Heart left ventricle (tissue), 16 donors: ENCODE data around the gene CHCHD4. TPM values are rescaled to one million over a fixed set of nuclear protein-coding genes. Genes with fewer than 3 reads are reported as not detected.
A peak's percentile ranks its signal among the peaks of the same experiment; 100 is the strongest.
"Not testable (repeated sequence)": the region's sequence is repeated elsewhere in the genome, so short reads cannot be mapped to it uniquely, and the experiment has no call there.

Source experiments
- ATAC-seq, 4 donors: fragments of 200-7000 bp; cut with Tn5 transposase; one replicate each; pipeline ENCODE4 v1.9.1; 2020 to 2022; ENCODE audit warnings: moderate library complexity in 4 of 4, mild to moderate bottlenecking in 3 of 4, moderate number of reproducible peaks in 1 of 4
- DNase-seq, 5 donors: peaks; one replicate each; pipeline ENCODE4 v3.0.0-alpha.2; 2020
- H3K27ac ChIP-seq, 12 donors: fragments of 200-600 bp; sonication (generic) in 4 of 12; one replicate each; pipeline versions ENCODE4 v1.5.0 to v1.8.0; 2016 to 2022; ENCODE audit warnings: mild to moderate bottlenecking in 2 of 12
- H3K27me3 ChIP-seq, 9 donors: fragments of 200-600 bp; sonication (generic) in 2 of 9; one replicate each; pipeline versions ENCODE4 v1.5.1 to v1.8.0; 2016 to 2022; ENCODE audit warnings: mild to moderate bottlenecking in 3 of 9
- H3K36me3 ChIP-seq, 9 donors: fragments of 200-600 bp; sonication (generic) in 2 of 9; one replicate each; pipeline versions ENCODE4 v1.5.0 to v1.8.0; 2018 to 2022; ENCODE audit warnings: mild to moderate bottlenecking in 2 of 9
- H3K4me1 ChIP-seq, 12 donors: fragments of 200-600 bp; sonication (generic) in 4 of 12; one replicate each; pipeline versions ENCODE4 v1.5.0 to v1.8.0; 2016 to 2022; ENCODE audit warnings: mild to moderate bottlenecking in 3 of 12
- H3K4me3 ChIP-seq, 12 donors: fragments of 200-600 bp; sonication (generic) in 4 of 12; one replicate each; pipeline versions ENCODE4 v1.5.0 to v1.8.0; 2017 to 2022; ENCODE audit warnings: mild to moderate bottlenecking in 9 of 12, moderate library complexity in 4 of 12
- H3K9me3 ChIP-seq, 12 donors: fragments of 200-600 bp; sonication (generic) in 4 of 12; one replicate each; pipeline versions ENCODE4 v1.5.0 to v1.8.0; 2016 to 2022; ENCODE audit warnings: mild to moderate bottlenecking in 1 of 12
- POLR2A ChIP-seq, 2 donors: fragments of 450-650 bp; IDR thresholded peaks; one replicate each; pipeline ENCODE4 v1.6.1; 2017; ENCODE audit warnings: antibody characterized with exemption in 2 of 2, mild to moderate bottlenecking in 2 of 2, moderate library complexity in 2 of 2
- WGBS, 4 donors: extraction: QIAGEN DNeasy Blood & Tissue Kit in 2 of 4; methylation state at CpG; one replicate each; pipeline versions ENCODE4 v1.1.5 to v1.1.7; 2013 to 2018; 5-methylcytosine and 5-hydroxymethylcytosine counted together
- intact Hi-C, 10 donors: fragments of 100-400 bp; cut with DNase I; formaldehyde crosslinking; loops; one replicate each; pipeline versions ENCODE4 v1.11.1 to v1.14.2; 2022
- polyA plus RNA-seq, 2 donors: library from polyadenylated mRNA; stranded (reverse); fragments of 200-250 nt; gene quantifications; one replicate each; pipeline ENCODE4 v1.2.3, GENCODE V29; 2013
- total RNA-seq, 9 donors: library from RNA; depleted of rRNA in 2 of 9; stranded (reverse); fragments of >200 nt in 2 of 9; fragmentation: NEBNext Ultra II Directional in 3 of 9; extraction: Animal tissue kit (Norgen Biotek cat#: 25700) in 3 of 9; gene quantifications; one replicate each; pipeline versions ENCODE4 v1.1.0 to v1.2.4, GENCODE V29; 2016 to 2023
- TF ChIP-seq, protein P1 (sequence below), 12 donors: fragments of 200-600 bp; sonication (generic) in 4 of 12; IDR thresholded peaks; one replicate each; pipeline versions ENCODE4 v1.5.0 to v1.8.0; 2018 to 2022; ENCODE audit warnings: antibody characterized with exemption in 12 of 12, mild to moderate bottlenecking in 5 of 12
- donor health status: ischemic (EF 13 %, LVEDD 7.1; RV severe dilation, severe dysfunction).
- donor health status: healthy with polysubstance abuse.
- donor health status: DM: no; HTN: yes; CAD: no.
- donor health status: DM: no; HTN: no; CAD: no.
- donor health status: ischemic (EF 25% LVEDD 6.9; RV normal size, moderate dysfunction).
- donor health status: ischemic (EF 25% LVEDD 5.7; RV mildly dilated, moderate dysfunction).
- donor health status: healthy.
- donor health status: DM: yes; HTN: yes; CAD: no.
- donor health status: ischemic (EF 35%, LVEDD 5.7; RV mildly dilated, moderate dysfunction).
- donor health status: nonischemic (EF 11% LVEDD 7.7; RV severe dilation, severe dysfunction).
- donor health status: DM: yes; HTN: yes; CAD: no.
- donor health status: PGD.
- donor health status: ischemic (EF 29% LVEDD 5.4; RV normal size, mild dysfunction).
- donor health status: nonischemic (EF 23%, LVEDD 6.1; RV moderate dilation, normal function).

Gene CHCHD4
- total and polyA plus RNA-seq, 11 donors = 14.8 to 31.3 (median 25.9) TPM

GRCh38 chr3:14113965-14114635, 10.6 kb downstream of the CHCHD4 start:
- ATAC-seq (no peak), DNase-seq (no peak)
- no peak overlapping the region for H3K4me3 ChIP-seq
- no peak for TF ChIP-seq POLR2A (IDR thresholded peaks at IDR 0.05)
- TF ChIP-seq, protein P1, sequence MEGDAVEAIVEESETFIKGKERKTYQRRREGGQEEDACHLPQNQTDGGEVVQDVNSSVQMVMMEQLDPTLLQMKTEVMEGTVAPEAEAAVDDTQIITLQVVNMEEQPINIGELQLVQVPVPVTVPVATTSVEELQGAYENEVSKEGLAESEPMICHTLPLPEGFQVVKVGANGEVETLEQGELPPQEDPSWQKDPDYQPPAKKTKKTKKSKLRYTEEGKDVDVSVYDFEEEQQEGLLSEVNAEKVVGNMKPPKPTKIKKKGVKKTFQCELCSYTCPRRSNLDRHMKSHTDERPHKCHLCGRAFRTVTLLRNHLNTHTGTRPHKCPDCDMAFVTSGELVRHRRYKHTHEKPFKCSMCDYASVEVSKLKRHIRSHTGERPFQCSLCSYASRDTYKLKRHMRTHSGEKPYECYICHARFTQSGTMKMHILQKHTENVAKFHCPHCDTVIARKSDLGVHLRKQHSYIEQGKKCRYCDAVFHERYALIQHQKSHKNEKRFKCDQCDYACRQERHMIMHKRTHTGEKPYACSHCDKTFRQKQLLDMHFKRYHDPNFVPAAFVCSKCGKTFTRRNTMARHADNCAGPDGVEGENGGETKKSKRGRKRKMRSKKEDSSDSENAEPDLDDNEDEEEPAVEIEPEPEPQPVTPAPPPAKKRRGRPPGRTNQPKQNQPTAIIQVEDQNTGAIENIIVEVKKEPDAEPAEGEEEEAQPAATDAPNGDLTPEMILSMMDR (IDR thresholded peaks at IDR 0.05) = peak in 3 of 12 donors; percentile 5 to 30 (median 14)
- H3K4me1 ChIP-seq = peaks cover 0 to 9% (median 0%) of the 10 kb centered on the region in 12 donors
- peaks cover 0 to 60% (median 50%) of the 10 kb centered on the region in 9 donors for H3K36me3 ChIP-seq
- 95% methylated on average over 7 of the region's 7 CpGs for WGBS, 4 donors
- intact Hi-C loops = loop anchor here in 3 of 10 donors (1.0 to 10.0 kb wide), 3 partner anchors 217 to 219 kb away; no protein-coding TSS in a partner anchor
- H3K27me3 ChIP-seq = no peaks in the 10 kb centered on the region
- no peak overlapping the region for H3K27ac ChIP-seq
- no peaks in the 10 kb centered on the region for H3K9me3 ChIP-seq

GRCh38 chr3:14110699-14111098, 14.0 kb downstream of the CHCHD4 start:
- TF ChIP-seq POLR2A (IDR thresholded peaks at IDR 0.05) = no peak
- TF ChIP-seq, protein P1 (IDR thresholded peaks at IDR 0.05) = no peak
- intact Hi-C loops = loop anchor here in 2 of 10 donors (5.0 to 10.0 kb wide), 2 partner anchors 213 to 216 kb away; no protein-coding TSS in a partner anchor
- Histone ChIP-seq H3K27ac (no peak overlapping the region), H3K4me3 (no peak overlapping the region), H3K9me3 (no peaks in the 10 kb centered on the region), H3K4me1 (no peaks in the 10 kb centered on the region), H3K27me3 (no peaks in the 10 kb centered on the region), H3K36me3 (peaks cover 0 to 49% (median 43%) of the 10 kb centered on the region in 9 donors)
- WGBS, 4 donors = 67 to 77% (median 75%) methylated on average over 4 of the region's 4 CpGs
- ATAC-seq = no peak
- DNase-seq = no peak

DNA sequence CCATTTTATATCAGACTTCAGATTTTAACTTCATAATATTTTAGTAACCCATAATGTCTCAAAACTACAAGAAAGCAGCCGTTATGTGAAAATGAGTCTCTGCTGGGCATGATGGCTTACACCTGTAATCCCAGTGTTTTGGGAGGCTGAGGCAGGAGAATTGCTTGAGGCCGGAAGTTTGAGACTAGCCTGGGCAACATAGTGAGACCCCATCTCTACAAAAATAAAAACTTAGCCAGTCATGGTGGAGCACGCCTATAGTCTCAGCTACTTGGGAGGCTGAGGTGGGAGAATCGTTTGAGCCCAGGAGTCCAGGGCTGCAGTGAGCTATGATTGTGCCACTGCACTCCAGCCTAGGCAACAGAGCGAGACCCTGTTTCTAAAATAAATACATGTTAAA, 14.8 kb downstream of the CHCHD4 start:
- not testable (repeated sequence) for H3K4me1 ChIP-seq, H3K27ac ChIP-seq, H3K27me3 ChIP-seq, H3K9me3 ChIP-seq, ATAC-seq, H3K4me3 ChIP-seq, DNase-seq
- intact Hi-C loops = loop anchor here in 2 of 10 donors (5.0 to 10.0 kb wide), 2 partner anchors 213 to 215 kb away; no protein-coding TSS in a partner anchor
- H3K36me3 ChIP-seq = peaks cover 0 to 40% (median 34%) of the 10 kb centered on the region in 9 donors
- WGBS, 4 donors = 92 to 97% (median 94%) methylated on average over 5 of the region's 5 CpGs

DNA sequence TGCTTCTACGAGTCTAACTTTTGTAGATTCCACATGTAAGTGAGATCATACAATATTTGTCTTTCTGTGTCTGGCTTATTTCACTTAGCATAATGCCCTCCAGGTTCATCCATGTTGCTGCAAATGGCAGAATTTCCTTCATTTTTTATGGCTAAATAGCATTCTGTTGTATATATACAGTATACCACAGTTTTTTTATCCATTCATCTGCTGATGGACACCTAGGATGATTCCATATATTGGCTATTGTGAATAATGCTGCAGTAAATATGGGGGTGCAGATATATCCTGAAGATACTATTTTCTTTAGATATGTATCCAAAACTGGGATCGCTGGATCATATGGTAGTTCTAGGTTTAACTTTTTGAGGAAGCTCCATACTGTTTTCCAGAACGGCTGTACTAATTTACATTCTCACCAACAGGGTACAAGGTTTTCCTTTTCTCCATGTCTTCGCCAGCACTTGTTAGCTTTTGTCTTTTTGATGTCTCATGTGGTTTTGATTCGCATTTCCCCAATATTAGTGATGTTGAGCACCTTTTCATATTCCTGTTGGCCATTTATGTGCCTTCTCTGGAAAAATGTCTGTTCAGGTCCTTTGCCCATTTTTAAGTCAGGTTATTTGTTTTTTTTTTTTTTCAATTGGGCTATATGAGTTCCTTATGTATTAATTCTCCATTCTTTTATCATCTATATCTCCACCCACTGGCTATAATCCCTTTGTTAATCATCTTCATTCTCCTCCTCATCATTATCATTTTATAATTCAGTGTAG, 26.9 kb downstream of the CHCHD4 start:
- Histone ChIP-seq H3K27ac (no peak overlapping the region), H3K4me1 (no peaks in the 10 kb centered on the region), H3K36me3 (no peaks in the 10 kb centered on the region), H3K4me3 (no peak overlapping the region), H3K27me3 (peaks cover 0 to 9% (median 0%) of the 10 kb centered on the region in 9 donors), H3K9me3 (peaks cover 0 to 10% (median 3%) of the 10 kb centered on the region in 12 donors)
- intact Hi-C loops = no loop called here
- 89 to 92% (median 91%) methylated on average over 5 of the region's 5 CpGs for WGBS, 4 donors
- TF ChIP-seq POLR2A (IDR thresholded peaks at IDR 0.05) = no peak
- TF ChIP-seq, protein P1 (IDR thresholded peaks at IDR 0.05) = no peak
- ATAC-seq (no peak), DNase-seq (no peak)
